Pericardium fibroblast (primary cell): Measurements from ENCODE around the gene ITGA7. TPM values are rescaled to one million over a fixed set of nuclear protein-coding genes. Genes with fewer than 3 reads are reported as not detected.

Source experiments
- total RNA-seq: library from RNA; depleted of rRNA; stranded (reverse); fragments of >200 nt; gene quantifications from 2 replicates; pipeline ENCODE4 v1.2.3, GENCODE V29; 2015

Gene ITGA7, protein sequence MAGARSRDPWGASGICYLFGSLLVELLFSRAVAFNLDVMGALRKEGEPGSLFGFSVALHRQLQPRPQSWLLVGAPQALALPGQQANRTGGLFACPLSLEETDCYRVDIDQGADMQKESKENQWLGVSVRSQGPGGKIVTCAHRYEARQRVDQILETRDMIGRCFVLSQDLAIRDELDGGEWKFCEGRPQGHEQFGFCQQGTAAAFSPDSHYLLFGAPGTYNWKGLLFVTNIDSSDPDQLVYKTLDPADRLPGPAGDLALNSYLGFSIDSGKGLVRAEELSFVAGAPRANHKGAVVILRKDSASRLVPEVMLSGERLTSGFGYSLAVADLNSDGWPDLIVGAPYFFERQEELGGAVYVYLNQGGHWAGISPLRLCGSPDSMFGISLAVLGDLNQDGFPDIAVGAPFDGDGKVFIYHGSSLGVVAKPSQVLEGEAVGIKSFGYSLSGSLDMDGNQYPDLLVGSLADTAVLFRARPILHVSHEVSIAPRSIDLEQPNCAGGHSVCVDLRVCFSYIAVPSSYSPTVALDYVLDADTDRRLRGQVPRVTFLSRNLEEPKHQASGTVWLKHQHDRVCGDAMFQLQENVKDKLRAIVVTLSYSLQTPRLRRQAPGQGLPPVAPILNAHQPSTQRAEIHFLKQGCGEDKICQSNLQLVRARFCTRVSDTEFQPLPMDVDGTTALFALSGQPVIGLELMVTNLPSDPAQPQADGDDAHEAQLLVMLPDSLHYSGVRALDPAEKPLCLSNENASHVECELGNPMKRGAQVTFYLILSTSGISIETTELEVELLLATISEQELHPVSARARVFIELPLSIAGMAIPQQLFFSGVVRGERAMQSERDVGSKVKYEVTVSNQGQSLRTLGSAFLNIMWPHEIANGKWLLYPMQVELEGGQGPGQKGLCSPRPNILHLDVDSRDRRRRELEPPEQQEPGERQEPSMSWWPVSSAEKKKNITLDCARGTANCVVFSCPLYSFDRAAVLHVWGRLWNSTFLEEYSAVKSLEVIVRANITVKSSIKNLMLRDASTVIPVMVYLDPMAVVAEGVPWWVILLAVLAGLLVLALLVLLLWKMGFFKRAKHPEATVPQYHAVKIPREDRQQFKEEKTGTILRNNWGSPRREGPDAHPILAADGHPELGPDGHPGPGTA
- total RNA-seq: 15.5 and 18.5 TPM in 2 replicates

DNA sequence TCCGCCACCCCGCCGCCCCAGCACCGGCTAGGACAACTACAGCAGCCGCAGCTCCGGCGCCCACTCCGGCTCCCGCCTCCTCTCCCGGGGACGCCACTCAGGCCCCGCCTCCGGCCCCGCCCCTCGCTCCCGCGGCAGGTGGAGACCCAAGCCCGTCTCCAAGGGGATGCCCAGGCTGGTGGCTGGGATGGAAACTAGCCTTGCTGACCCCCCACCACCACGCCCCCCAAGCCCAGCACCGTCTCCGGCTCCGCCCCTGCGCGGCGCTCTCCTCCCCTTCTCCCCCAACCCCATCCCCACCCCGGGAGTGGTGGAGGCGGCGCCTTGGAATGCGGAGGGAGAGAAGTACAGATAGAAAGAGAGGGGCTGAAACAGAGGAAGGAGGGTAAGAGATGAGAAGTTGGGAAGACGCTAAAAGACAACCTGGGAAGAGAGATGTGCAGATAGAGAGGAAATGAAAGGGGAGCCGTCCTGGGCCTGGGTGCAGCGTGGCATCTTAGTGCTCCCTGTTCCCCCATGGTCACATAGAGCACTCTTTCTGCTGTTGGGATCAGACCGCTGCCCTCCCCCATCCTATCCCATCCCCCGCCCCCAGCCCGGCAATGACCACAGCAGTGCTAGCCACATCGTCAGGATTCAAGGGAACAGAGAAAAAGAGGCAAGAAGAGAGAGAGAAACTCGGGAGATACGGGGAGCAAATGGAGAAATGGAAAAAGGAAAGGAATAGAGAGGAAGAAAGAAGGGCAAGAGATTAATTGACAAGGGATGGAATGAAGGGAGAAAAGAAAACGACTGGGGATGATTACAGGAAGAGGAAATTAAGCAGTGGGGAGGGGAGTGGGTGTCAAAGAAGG lies at the start of gene ITGA7:
Gene ITGA7 (minus strand): TSS at position 64 of the 854 bp plus-strand sequence. CDS start 222 bp downstream, outside the sequence.

DNA sequence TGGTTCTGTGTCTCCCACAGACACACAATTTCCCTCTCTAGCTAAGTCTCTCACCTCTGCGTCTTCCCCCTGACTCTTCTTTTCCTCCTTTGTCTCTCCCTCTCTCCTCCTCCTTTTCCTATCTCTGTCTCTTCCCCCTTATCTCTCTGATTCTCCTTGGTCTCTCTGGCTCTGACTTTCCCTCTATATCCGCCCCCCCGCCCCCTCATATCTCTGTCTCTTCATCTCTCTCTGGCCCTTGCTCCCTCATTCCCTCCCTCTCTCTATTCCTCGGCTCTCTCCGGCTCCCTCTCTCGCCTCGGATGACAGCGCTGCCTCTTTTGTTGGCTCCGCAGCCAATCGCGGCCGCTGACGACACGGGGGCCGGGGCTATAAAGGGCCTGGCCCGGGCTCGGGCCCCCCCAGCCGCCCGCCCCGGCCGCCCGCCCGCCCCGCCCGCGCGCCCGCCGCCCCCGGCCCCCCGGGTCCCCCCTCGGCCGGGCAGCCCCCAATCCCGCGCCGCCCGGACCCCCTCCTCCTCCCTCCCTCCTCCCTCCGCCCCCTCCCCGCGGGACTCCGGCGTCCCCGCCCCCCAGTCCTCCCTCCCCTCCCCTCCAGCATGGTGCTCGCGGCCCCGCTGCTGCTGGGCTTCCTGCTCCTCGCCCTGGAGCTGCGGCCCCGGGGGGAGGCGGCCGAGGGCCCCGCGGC lies 35.2 kb upstream of the ITGA7 start, which contains the start of gene GDF11:
Gene GDF11 (plus strand): TSS at position 404 of the 687 bp plus-strand sequence. CDS start 195 bp downstream, at position 599.

DNA sequence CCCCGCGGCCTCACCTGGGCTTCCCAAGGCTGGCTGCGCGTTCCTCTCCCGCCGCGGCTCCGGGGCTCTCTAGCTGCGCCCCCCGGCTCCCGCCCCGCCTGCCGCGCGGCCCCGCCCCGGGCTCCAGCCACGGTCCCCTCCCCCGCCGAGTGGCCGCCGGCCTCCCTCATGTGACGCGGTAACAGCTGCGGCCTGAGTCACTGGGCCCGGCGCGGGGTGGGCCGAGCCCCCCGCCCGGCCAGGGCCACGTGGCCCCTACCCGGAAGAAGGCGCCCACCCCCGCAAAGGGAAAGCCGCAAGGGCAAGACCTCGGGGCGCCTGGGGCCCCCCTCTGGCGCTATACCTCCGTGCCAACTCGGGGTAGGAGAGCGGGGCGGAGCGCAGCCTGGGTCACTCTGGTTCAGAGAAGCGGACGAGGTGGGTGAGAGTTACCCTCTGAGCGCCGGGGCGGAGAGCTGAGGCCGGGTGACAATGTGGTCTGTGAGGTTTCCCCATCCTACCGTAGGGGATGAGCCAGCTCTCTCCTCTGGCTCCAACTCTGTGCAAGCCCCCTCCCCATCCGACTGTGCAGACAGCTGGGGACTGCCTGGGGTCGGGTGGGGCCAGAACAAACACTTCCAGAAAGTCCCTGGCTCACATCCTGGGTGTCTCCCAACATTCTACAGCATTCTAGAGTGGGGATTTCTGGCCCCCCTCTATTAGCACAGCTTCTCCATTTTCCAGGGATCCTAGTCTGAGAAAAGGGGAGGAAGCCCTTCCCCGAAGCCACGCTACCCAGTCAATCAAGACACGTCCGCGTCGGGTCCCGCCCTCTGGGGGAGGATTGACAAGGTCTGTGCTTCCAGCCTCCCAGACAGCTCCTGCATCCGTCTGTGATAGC lies 21.5 kb upstream of the ITGA7 start, which contains the start of gene CD63:
Gene CD63 (minus strand): TSS at position 71 of the 880 bp plus-strand sequence. CDS start 668 bp downstream, outside the sequence.

DNA sequence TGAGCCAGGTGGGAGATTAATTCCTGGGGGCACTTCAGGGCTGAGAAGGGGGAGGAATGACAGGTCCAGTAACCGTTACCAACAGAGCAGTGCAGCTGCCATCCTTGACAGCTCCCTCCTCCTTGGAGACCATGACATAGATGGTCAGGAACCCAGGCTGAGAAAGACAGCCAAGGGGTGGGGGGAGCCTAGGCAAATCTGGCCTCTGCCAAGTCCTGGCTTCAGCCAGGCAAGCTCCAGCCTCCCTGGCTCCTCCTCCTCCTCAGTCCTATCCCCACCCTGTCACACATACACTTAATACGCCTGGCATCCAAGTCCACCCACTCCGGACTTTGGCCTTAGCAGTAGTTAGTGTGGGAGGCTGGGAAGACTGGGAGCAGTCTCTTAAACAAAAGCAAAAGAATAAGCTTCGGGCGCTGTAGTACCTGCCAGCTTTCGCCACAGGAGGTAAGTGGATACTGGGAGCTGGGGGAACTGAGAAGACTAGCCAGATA lies 12.4 kb upstream of the ITGA7 start, which contains the start of gene RDH5:
Gene RDH5 (plus strand): TSS at position 323 of the 494 bp plus-strand sequence. CDS start 792 bp downstream, outside the sequence.

DNA sequence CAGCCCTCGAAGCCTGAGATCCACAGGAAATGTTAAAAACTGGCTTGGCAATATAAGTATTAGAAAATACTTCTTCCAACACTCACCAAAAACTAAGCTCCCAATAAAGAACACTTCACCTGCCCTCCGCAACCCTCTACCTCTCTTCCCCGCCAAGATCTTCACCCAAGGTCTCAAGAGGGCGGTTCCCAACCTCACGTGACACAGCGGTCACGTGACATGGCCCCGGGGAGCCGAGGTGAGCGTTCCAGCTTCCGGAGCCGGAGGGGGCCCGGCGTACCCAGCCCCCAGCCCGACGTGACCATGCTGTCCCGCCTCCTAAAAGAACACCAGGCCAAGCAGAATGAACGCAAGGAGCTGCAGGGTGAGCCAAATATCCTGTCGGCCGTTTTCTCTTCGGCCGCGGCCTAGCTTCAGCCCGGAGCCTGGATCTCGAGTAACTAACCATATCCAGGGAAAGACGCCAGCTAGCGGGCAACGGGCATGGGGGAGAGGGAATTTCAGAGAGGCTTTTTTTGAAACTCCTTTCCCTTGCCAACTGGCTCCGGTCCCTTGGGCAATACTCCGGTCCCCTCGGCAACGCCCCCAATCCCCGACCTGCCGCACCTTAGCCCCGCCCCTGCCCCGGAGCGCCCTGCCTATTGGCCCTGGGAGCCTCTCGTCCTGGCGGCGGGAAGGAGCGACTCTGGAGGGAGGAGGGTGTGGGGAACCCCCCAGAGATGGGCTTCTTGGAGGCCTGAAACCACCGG lies 8.3 kb upstream of the ITGA7 start, which contains the start of gene BLOC1S1:
Gene BLOC1S1 (plus strand): TSS at position 214 of the 749 bp plus-strand sequence. CDS start 6 bp downstream, at position 220.

DNA sequence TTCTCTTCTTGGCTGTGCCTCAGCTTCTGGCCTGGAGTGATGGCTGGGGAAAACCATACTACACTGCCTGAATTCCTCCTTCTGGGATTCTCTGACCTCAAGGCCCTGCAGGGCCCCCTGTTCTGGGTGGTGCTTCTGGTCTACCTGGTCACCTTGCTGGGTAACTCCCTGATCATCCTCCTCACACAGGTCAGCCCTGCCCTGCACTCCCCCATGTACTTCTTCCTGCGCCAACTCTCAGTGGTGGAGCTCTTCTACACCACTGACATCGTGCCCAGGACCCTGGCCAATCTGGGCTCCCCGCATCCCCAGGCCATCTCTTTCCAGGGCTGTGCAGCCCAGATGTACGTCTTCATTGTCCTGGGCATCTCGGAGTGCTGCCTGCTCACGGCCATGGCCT lies 70.9 kb downstream of the ITGA7 start, which contains the start of gene OR10P1:
Gene OR10P1 (plus strand): TSS at position 40 of the 400 bp plus-strand sequence. CDS start 0 bp downstream, at position 40.

Other genes starting within 250 kb of the ITGA7 start
- not detected in 2 replicates for gene OR6C70, start 237.8 kb downstream of the ITGA7 start, total RNA-seq
- gene OR6C68, start 215.5 kb downstream of the ITGA7 start, total RNA-seq: not detected in 2 replicates
- gene OR6C4, start 158.3 kb downstream of the ITGA7 start, total RNA-seq: not detected in 2 replicates
- gene OR2AP1, start 135.4 kb downstream of the ITGA7 start, total RNA-seq: not detected in 2 replicates
- not detected in 2 replicates for gene OR10P1, start 71.0 kb downstream of the ITGA7 start, total RNA-seq
- gene BLOC1S1, start 8.1 kb upstream of the ITGA7 start, total RNA-seq: 138 and 163 TPM in 2 replicates
- 3.1 and 8.1 TPM in 2 replicates for gene RDH5, start 12.5 kb upstream of the ITGA7 start, total RNA-seq
- 1,149 and 1,628 TPM in 2 replicates for gene CD63, start 21.1 kb upstream of the ITGA7 start, total RNA-seq
- 7.9 and 10.4 TPM in 2 replicates for gene GDF11, start 35.2 kb upstream of the ITGA7 start, total RNA-seq
- gene SARNP, start 109.8 kb upstream of the ITGA7 start, total RNA-seq: 81.9 and 98.8 TPM in 2 replicates
- 18.8 and 28.9 TPM in 2 replicates for gene ORMDL2, start 110.1 kb upstream of the ITGA7 start, total RNA-seq
- 32.1 and 38.2 TPM in 2 replicates for gene DNAJC14, start 121.7 kb upstream of the ITGA7 start, total RNA-seq
- gene MMP19, start 135.0 kb upstream of the ITGA7 start, total RNA-seq: 20.8 and 25.9 TPM in 2 replicates
- 29.2 and 38.9 TPM in 2 replicates for gene PYM1, start 220.0 kb upstream of the ITGA7 start, total RNA-seq
- 23.0 and 53.5 TPM in 2 replicates for gene DGKA, start 223.3 kb upstream of the ITGA7 start, total RNA-seq